HG02870 (cell line): ENCODE results near the gene HIGD2A.
"Not testable (repeated sequence)": the region's sequence is repeated elsewhere in the genome, so short reads cannot be mapped to it uniquely, and the experiment has no call there.

Experiments used
- ATAC-seq: cut with Tn5 transposase; IDR thresholded peaks from one replicate; pipeline ENCODE4 v1.9.1; 2021; ENCODE audit warnings: mild to moderate bottlenecking, moderate library complexity; ENCODE audit not compliant: unreplicated experiment

HIGD2A gene

DNA sequence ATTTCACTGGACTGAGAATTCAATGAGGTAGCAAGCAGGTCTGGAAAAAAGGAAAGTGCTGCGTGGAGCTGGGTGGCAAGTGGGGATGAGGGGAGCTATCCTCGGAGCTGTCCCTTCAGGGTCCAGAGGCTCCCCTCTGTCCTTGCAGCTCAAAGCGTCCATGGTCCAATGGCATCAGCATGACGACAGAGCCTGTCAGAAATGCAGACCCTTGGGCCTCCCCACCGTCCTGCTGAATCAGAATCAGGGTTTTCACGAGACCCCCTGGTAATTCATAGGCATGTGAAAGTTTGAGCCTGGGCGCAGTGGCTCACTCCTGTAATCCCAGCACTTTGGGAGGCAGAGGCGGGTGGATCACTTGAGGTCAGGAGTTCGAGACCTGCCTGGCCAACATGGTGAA lies 5.5 kb downstream of the HIGD2A start:
- ATAC-seq, result no peak

GRCh38 chr5:176394881-176395675 lies 6.5 kb downstream of the HIGD2A start:
- no peak for ATAC-seq

GRCh38 chr5:176396330-176396729 lies 7.8 kb downstream of the HIGD2A start:
- no peak for ATAC-seq

DNA sequence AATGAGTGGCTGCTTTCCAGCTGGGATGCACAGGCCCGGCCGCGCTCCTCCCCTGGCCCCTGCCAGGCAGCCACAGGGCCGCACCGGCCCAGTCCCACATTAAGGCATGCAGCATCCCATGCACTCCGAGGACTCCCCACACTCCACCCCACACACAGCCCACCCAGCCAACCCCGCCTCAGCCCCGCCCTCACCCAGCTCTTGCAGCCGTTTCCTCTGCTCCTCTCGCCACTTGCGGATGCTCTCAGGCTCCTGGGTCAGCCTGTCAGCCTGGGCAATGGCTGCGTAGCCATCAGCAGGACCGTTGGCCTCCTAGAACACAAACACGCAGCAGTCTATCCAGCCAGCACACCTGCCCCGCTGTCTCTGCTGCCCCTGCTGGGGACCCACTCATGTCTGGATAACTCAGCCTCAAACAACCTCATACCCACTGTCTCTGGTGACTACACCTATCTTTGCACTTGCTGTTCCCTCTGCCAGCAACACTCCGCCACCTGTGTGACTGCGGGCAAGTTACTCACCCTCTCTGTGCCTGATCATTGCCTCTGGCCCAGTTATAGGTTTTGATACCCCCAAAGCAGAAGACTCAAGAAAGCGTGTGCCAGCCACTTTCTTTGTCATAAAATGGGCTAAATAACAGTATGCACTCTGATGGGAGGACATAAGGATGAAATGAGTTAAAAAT lies 9.3 kb downstream of the HIGD2A start:
- no peak for ATAC-seq

- ATAC-seq, result no peak
Measured at GRCh38 chr5:176400382-176401156, 12.0 kb downstream of the HIGD2A start.

DNA sequence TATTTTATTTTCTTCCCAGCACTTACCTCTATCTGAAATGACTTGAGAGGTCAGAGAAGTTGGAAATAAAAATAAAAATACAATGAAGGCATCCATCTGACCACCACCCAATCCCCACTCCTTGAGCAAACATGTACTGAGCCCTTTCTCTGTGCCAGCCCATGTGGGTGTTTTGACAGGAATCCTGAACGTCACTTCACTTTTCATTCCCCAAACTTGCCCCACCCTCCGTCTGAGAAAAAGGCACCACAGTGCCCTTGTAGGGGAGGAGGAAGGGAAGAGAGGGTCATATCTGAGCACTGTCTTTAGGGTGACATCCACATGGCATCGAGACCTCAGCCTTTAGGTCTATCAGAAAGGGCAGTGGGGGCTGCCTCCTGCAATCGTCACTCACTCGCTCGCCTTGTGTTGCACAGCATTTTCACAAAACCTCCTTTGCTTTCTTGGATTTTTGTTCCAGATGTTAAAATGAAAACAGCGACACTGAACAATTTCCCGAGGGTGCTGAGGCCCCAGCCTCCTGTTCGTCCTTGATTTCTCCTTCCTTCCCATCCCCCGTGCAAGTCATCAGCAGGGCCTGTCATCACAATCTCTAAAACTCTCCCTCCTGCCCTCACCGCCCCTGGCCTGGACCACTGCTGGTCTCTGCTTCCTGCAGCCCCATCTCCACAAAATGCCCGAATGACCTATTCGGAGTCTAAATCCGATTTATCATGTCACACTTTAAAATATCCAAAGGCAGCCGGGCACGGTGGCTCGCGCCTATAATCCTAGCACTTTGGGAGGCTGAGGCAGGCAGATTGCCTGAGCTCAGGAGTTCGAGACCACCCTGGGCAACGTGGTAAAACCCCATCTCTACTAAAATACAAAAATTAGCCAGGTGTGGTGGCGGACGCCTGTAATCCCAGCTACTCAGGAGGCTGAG lies 13.0 kb downstream of the HIGD2A start:
- no peak for ATAC-seq

- no peak for ATAC-seq
Measured at GRCh38 chr5:176405656-176406435, 17.3 kb downstream of the HIGD2A start.

DNA sequence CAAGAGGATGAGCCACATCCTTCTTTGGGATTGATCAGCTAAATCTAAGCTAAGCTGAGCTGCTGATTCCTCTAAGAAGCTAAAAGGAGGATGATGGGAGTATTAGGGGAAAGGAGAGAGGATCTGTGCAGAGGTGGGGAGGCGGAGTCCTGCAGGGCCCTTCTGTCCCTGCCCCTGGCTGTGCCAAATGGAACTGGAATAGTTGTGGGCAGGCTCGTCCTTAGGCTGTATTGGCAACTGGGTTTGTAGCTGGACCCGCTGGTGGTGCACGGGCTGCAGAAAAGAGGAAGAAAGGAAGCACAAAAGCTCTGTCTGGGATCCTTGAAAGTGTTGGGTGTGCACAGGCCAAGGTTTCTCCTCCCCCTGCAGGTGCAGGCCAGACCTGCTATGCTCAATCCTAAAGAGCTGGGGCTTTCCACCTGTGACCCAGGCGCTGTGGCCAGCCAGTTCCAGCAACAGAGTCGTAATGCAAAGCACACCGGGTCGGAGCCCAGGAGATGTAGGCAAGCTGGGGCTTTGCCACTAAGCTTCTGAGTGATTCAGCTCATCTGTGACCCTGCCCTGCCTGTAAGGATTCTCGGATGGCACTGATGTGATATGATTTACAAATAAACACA lies 18.0 kb downstream of the HIGD2A start:
- ATAC-seq, result no peak

- no peak for ATAC-seq
Measured at GRCh38 chr5:176407456-176408251, 19.1 kb downstream of the HIGD2A start.

DNA sequence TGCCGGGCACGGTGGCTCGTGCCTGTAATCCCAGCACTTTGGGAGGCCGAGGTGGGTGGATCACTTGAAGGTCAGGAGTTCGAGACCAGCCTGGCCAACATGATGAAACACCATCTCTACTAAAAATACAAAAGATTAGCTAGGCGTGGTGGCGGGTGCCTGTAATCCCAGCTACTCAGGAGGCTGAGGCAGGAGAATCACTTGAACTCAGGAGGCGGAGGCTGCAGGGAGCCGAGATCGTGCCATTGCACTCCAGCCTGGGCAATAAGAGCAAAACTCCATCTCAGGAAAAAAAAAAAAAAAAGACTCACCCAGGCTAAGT lies 19.7 kb downstream of the HIGD2A start:
- ATAC-seq, result not testable (repeated sequence)

GRCh38 chr5:176408590-176408989 lies 20.0 kb downstream of the HIGD2A start:
- no peak for ATAC-seq

DNA sequence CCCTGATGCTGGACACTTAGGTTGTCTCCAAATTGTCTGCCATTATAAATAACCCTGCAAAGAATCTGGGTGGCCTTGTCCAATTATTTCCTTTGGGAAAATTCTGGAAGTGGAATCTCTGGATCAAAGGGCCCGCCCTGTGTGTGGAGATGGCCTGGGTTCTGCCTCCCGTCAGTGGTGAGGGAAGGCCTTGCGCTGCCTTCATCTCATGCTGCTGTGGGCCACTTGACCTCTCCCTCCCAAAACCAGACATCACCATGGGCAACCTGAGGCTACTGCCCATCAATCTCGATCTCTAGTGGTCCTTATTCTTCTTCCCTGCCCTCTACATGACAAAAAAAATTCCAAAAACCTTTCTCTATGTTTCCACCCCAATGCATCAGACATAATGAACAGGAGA lies 21.2 kb downstream of the HIGD2A start:
- ATAC-seq, result no peak

- no peak for ATAC-seq
Measured at GRCh38 chr5:176410486-176411180, 22.1 kb downstream of the HIGD2A start.

DNA sequence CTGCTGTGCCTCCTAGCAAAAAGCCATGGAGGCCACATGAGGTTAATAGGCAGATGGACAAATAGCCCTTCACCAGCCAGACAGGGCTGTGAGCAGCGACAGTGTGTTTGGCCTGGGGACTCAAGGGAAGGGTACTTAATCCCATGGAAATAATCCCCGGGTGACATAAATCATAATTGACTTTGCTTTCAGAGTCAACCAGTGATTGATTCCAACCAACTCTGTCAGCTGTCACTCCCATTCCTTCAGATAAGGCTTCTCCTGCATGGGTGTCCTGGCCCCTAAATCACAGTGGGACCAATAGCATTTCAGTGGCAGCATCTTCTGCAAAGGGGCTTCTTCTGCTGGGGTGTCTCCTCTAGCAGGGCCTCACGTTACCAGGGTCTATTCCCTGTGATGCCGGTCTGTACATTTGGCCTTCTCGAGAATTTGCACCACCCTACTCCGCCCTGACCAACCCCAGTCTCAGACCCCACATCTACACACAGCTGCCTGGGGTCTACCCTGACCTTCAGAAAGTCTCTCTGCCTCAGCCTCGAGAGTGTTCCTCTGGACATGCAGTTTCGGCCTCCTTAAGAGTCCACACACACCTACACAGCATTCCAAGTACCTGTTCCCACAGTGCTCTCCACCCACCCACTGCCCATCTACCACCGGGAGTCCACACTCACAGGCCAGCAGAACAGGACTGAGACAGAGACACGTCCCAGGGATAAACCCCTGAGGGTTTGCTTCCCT lies 24.1 kb downstream of the HIGD2A start:
- no peak for ATAC-seq

DNA sequence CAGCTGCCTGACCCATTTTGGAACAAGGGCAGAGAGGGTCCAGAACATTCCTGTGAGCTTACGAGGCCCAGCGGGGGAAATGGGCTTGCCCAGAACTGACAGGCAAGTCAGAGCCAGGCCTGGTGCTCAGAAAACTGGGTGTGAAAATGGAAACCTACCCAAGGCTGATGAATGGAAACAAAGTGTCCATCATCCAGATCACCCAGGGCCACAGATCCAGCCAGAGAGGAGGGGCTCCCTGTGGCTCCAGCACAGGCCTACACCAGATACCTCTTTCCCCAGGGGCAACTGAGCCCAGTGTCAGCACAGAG lies 24.7 kb downstream of the HIGD2A start:
- no peak for ATAC-seq

DNA sequence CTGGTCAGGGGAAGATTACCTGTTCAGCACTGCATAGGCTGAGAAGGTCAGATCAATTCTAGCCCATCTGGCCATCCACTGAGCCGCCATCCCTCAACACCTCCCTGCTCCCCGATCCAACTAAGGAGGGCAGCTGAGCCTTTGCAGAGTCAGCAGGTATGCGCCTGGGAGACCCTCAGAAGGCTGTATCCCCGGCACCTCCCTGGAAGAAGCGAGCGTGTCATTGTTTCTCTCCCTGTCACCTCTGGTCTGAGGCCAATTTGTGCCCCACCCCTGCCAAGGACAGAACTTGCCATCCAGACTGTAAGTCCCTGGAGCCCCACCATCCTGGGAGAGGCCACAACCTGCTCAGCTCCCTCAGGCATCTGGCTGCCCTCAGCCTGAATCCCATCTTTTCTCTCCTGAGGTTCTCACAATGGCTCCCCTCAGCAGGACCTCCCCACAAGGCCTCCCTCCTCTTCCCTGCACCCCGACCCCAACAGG lies 25.2 kb downstream of the HIGD2A start:
- no peak for ATAC-seq

- no peak for ATAC-seq
Measured at GRCh38 chr5:176414704-176415103, 26.2 kb downstream of the HIGD2A start.
